GM21381 (cell line): ENCODE results near the gene CDH8.
"Not testable (repeated sequence)": the region's sequence is repeated elsewhere in the genome, so short reads cannot be mapped to it uniquely, and the experiment has no call there.

ENCODE experiments used
- ATAC-seq: cut with Tn5 transposase; IDR thresholded peaks from one replicate; pipeline ENCODE4 v1.9.1; 2021; ENCODE audit warnings: mild to moderate bottlenecking, moderate library complexity; ENCODE audit not compliant: unreplicated experiment

CDH8 gene

GRCh38 chr16:61871837-61872777, 164.1 kb downstream of the CDH8 start:
- no peak for ATAC-seq

- no peak for ATAC-seq
These were observed 173.8 kb downstream of the CDH8 start for GRCh38 chr16:61862221-61863155.

DNA sequence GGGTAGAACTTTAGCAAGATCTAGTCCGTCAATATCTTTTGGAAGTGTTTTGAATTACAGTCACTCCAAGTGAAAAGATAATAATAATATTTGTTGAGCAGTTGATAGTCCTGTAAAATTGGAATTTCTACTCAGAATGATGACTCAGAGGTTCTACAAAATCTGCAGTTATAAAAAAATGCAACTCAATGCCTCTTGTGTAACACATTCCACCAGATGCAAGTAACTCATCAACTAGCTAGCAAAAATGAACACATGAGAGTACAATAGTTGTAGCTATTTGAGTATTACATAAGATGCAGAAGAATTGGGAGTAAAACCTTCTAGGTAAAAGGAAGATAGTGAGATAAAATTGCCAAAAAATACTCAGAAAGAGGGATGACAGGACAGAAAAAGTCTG, 177.2 kb downstream of the CDH8 start:
- no peak for ATAC-seq

GRCh38 chr16:61842666-61843065, 193.6 kb downstream of the CDH8 start:
- no peak for ATAC-seq

GRCh38 chr16:61836804-61837393, 199.3 kb downstream of the CDH8 start:
- no peak for ATAC-seq

GRCh38 chr16:61834082-61834481, 202.2 kb downstream of the CDH8 start:
- ATAC-seq = no peak

GRCh38 chr16:61831351-61831917, 204.8 kb downstream of the CDH8 start:
- ATAC-seq = no peak

DNA sequence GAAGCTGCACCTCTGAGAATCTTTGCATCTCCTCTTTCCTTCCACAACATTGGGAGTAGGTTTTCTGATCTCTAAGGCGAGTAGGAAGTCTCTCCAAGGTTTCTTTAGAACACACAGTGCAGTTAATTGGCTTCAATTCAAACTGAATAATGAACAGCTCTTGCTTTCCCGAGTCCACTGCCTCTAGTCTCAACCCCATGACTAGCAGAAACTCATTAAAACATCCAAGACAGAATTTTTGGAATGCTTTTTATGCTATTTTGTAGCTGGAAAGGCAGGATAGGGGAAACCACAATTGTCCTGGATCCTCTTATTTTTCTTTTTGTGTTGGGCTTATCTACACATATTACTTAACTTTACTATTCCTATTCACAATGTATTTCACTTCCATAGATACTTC, 206.6 kb downstream of the CDH8 start:
- no peak for ATAC-seq

DNA sequence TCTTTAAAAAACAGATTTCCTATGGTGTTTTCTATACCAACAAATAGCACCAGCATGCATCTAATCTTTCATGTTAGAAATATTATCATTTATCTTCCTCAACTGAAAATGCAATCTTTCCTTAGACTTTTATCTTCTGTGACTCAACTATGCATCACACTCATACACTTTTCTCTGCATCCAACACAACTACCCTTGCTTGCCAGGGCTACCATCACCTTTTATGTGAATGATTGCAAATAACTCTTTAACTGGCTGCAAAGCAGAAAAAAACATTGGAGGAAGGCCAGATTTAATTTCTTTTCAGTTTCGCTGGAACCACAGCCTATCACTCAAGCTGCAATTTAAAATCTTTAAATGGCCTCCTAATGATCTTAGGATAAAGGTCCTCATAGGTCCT, 212.9 kb downstream of the CDH8 start:
- ATAC-seq = no peak

- ATAC-seq = no peak
These were observed 215.4 kb downstream of the CDH8 start for GRCh38 chr16:61820820-61821219.

DNA sequence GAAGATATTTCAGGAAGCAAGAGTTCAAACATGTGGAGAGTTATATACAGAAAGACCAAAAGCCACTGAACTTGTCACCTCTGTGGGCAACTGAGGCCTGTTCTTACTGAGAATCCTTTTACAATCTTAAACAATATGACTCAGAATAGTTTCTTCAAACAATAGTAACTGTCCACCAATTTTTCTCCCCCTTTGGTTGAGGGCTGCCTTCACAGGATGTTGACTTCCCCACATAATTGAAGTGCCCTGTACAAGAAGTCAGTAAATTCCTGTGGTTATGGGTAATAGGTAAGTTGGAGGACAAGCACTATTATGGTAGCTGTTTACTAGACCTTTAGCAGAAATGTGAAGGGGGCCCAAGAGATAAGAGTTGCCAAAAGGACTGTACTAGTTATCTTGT, 215.8 kb downstream of the CDH8 start:
- no peak for ATAC-seq

- no peak for ATAC-seq
These were observed 217.4 kb downstream of the CDH8 start for GRCh38 chr16:61818850-61819249.

GRCh38 chr16:61817583-61818278, 218.5 kb downstream of the CDH8 start:
- ATAC-seq = no peak

GRCh38 chr16:61814726-61815347, 221.4 kb downstream of the CDH8 start:
- ATAC-seq = no peak

DNA sequence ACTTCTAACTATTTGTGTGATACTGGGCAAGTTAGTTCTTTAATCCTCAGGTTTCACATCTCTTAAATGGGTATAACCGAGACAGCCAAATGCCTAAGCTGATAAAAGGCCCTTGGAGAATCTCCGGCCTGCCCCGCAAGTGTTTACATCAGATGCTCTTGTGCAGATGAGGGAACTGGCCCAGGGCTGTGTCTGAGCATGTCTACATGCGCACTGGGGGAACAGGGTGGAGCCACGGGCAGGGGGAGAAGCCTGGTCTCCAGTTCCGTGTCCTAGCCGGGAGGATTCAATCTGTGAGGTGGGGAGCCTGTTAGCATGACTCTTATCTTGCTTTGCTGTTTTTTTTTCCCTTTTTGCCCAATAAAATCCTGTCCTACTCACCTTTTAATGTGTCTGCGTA, 222.9 kb downstream of the CDH8 start:
- no peak for ATAC-seq

- no peak for ATAC-seq
These were observed 224.0 kb downstream of the CDH8 start for GRCh38 chr16:61812251-61812650.

DNA sequence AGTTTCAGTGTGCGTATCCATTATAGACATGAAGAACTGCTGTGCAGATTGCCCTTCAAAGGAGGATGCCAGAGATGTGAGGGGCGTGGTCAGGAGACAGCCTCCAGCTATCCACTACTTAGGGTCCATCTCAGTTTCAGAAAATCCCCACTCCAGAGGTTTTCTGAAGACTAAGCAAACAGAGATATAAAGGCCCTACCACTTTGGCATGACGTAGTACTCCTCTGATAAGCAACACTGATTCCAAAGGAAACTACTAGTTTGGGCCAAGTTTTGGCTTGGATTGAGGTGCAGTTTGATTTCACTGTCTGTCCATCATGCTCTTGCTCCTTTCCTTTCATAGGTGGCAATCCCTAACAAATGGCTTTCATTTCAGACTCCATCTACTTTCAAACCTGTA, 228.7 kb downstream of the CDH8 start:
- no peak for ATAC-seq

GRCh38 chr16:61801217-61801616, 235.0 kb downstream of the CDH8 start:
- ATAC-seq = not testable (repeated sequence)

- ATAC-seq = no peak
These were observed 237.5 kb downstream of the CDH8 start for GRCh38 chr16:61798741-61799140.

- no peak for ATAC-seq
These were observed 238.2 kb downstream of the CDH8 start for GRCh38 chr16:61797961-61798507.
